AG04449 (cell line): ENCODE measurements around the gene INCA1.
A peak's percentile ranks its signal among the peaks of the same experiment; 100 is the strongest.

ENCODE experiments used
- CTCF ChIA-PET: fragments of 350-600 bp; formaldehyde crosslinking; extraction: SDS; loops from one replicate; lab custom pipeline; 2021; ENCODE audit warnings: antibody characterized with exemption; lab: Yijun Ruan, JAX
- POLR2A ChIA-PET: fragments of 400-600, 350-600 bp; formaldehyde crosslinking; extraction: SDS; loops from one replicate; lab custom pipeline; 2020; ENCODE audit warnings: antibody characterized with exemption, inconsistent platforms; lab: Yijun Ruan, JAX
- DNase-seq: peaks from one replicate; pipeline ENCODE4 v3.0.0-alpha.2; 2010; ENCODE audit warnings: low read depth, low spot score
- H3K4me3 ChIP-seq: 2 replicates; pipeline ENCODE4 v1.5.1; 2011; ENCODE audit warnings: low read depth, mild to moderate bottlenecking, control low read depth, low read length
- CTCF ChIP-seq: IDR thresholded peaks from one replicate; pipeline ENCODE4 v1.5.1; 2011; ENCODE audit warnings: mild to moderate bottlenecking, moderate library complexity, low read length, control low read depth, inconsistent platforms; ENCODE audit not compliant: insufficient read depth; ENCODE audit errors: missing control alignments

The INCA1 gene

GRCh38 chr17:4970273-4970672 is 27.0 kb downstream of the INCA1 start:
- TF ChIP-seq CTCF, result no peak
- H3K4me3 ChIP-seq, result no peak overlapping the region
- DNase-seq, result no peak
- ChIA-PET CTCF (interaction anchor here (0.7 to 3.8 kb wide), 6 partner anchors 10 to 49 kb away, joined by 3 to 54 read pairs (median 6); partner anchors contain the start of genes CAMTA2 and RNF167), POLR2A (interaction anchor here (1.1 to 9.7 kb wide), 5 partner anchors 13 to 30 kb away, joined by 3 to 119 read pairs (median 61); partner anchors contain the start of genes CAMTA2, ENO3, PFN1 and RNF167)

GRCh38 chr17:4969551-4970173 is 27.7 kb downstream of the INCA1 start:
- TF ChIP-seq CTCF, result no peak
- H3K4me3 ChIP-seq, result peak overlapping the region; percentile 81
- DNase-seq, result no peak
- ChIA-PET POLR2A (interaction anchor here (0.7 to 9.7 kb wide), 6 partner anchors 14 to 29 kb away, joined by 3 to 119 read pairs (median 34); partner anchors contain the start of genes CAMTA2, ENO3, PFN1 and RNF167), CTCF (interaction anchor here (0.7 to 3.8 kb wide), 5 partner anchors 10 to 49 kb away, joined by 3 to 54 read pairs (median 4); partner anchors contain the start of genes CAMTA2 and RNF167)

- H3K4me3 ChIP-seq, result peak overlapping the region; percentile 81
- CTCF ChIA-PET, result interaction anchor here (1.3 to 3.8 kb wide), 3 partner anchors 11 to 18 kb away, joined by 3 to 54 read pairs (median 17); partner anchors contain the start of gene CAMTA2
- no peak for TF ChIP-seq CTCF
- POLR2A ChIA-PET, result interaction anchor here (0.7 to 9.7 kb wide), 5 partner anchors 16 to 29 kb away, joined by 3 to 119 read pairs (median 61); partner anchors contain the start of genes CAMTA2, ENO3, PFN1 and RNF167
- DNase-seq, result peak; percentile 78
Observed at GRCh38 chr17:4969047-4969550, 28.2 kb downstream of the INCA1 start.

GRCh38 chr17:4968486-4969046 is 28.8 kb downstream of the INCA1 start:
- H3K4me3 ChIP-seq, result peak overlapping the region; percentile 81
- ChIA-PET CTCF (interaction anchor here (3.1 to 3.8 kb wide), 3 partner anchors 12 to 60 kb away, joined by 13 to 54 read pairs (median 19); partner anchors contain the start of gene CAMTA2), POLR2A (interaction anchor here (1.2 to 9.7 kb wide), 5 partner anchors 16 to 60 kb away, joined by 6 to 119 read pairs (median 61); partner anchors contain the start of genes ENO3, PFN1, RNF167 and SLC25A11)
- DNase-seq, result no peak
- no peak for TF ChIP-seq CTCF

GRCh38 chr17:4967539-4968485 is 29.5 kb downstream of the INCA1 start, which contains the start of gene SPAG7:
TSS of gene SPAG7 (minus strand) at chr17:4967817. CDS start at chr17:4967804, 13 bp downstream.
- no peak for TF ChIP-seq CTCF
- DNase-seq, result peak; percentile 90
- CTCF ChIA-PET, result interaction anchor here (1.3 to 3.6 kb wide), 7 partner anchors 10 to 59 kb away, joined by 3 to 19 read pairs (median 11); partner anchors contain the start of genes CAMTA2 and ENO3
- POLR2A ChIA-PET, result interaction anchor here (1.2 to 9.7 kb wide), 7 partner anchors 10 to 59 kb away, joined by 4 to 119 read pairs (median 9); partner anchors contain the start of genes CAMTA2, ENO3, PFN1 and RNF167
- H3K4me3 ChIP-seq, result peak within 1 kb of the TSS; percentile 81
